Gastrocnemius medialis (tissue), 4 donors: ENCODE results near the gene PYGB.

Experiments used
- CTCF ChIP-seq, 5 experiments: fragments of 450-650 bp in 3 of 5; fragments of 200-600 bp in 2 of 5; sonication (generic) in 2 of 5; IDR thresholded peaks in 4 of 5; conservative IDR thresholded peaks in 1 of 5; 1 replicate in 4 of 5; 2 replicates in 1 of 5; pipeline ENCODE4 v1.5.1; 2016 to 2019; ENCODE audit warnings: antibody characterized with exemption in 5 of 5, mild to moderate bottlenecking in 3 of 5, moderate library complexity in 3 of 5
- POLR2A ChIP-seq, 2 donors: fragments of 450-650 bp; IDR thresholded peaks; one replicate each; pipeline ENCODE4 v1.6.1; 2017; ENCODE audit warnings: antibody characterized with exemption in 2 of 2, mild to moderate bottlenecking in 2 of 2, moderate library complexity in 2 of 2

- TF ChIP-seq POLR2A (IDR thresholded peaks at IDR 0.05) (no peak), CTCF (IDR thresholded peaks at IDR 0.05 in 4 of 5, conservative IDR thresholded peaks at IDR 0.05 in 1 of 5) (no peak)
Measured at GRCh38 chr20:25285091-25285647, 37.3 kb downstream of the PYGB start.
